Activated CD8-positive, alpha-beta memory T cell treated with anti-CD3 and anti-CD28 coated beads, Interleukin-2, amount 50 U/mL, for 24 hours (primary cell): ENCODE results near the gene BCAP29.
A peak's percentile ranks its signal among the peaks of the same experiment; 100 is the strongest.
"Not testable (repeated sequence)": the region's sequence is repeated elsewhere in the genome, so short reads cannot be mapped to it uniquely, and the experiment has no call there.

Source experiments
- DNase-seq: peaks from one replicate; pipeline ENCODE4 v3.0.0-alpha.2; 2020; ENCODE audit errors: extremely low read depth

The BCAP29 gene

GRCh38 chr7:107579885-107580715 lies at the start of gene BCAP29:
TSS of gene BCAP29 (plus strand) at chr7:107580246. CDS start at chr7:107580773, 527 bp downstream.
- DNase-seq = no peak

DNA sequence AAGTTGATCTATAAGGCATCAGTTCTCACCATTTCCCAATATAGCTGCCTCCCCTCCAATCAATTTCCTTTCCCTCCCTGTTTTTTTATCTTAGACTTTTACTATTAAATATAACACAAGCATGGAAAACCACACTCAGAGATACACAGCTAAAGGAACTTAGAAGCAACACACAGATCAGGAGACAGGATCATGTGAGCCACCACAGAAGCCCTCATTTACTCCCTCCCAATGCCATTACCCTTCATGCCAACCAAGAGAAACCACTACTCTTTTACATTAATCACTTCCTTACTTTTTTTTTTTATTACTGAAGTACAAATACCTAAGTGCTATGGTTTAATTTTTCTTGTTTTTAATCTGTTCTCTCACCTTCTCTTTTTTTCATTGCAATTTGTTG lies 49.3 kb upstream of the BCAP29 start:
- DNase-seq = no peak

GRCh38 chr7:107534139-107534538 lies 45.9 kb upstream of the BCAP29 start:
- DNase-seq = no peak

DNA sequence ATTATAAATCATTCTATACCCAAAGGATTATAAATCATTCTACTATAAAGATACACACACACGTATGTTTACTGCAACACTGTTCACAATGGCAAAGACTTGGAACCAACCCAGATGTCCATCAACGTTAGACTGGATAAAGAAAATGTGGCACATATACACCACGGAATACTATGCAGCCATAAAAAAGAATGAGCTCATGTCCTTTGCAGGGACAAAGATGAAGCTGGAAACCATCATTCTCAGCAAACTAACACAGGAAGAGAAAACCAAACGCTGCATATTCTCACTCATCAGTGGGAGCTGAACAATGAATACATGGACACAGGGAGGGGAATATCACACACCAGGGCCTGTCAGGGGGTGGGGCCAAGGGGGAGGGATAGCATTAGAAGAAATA lies 42.8 kb upstream of the BCAP29 start:
- not testable (repeated sequence) for DNase-seq

DNA sequence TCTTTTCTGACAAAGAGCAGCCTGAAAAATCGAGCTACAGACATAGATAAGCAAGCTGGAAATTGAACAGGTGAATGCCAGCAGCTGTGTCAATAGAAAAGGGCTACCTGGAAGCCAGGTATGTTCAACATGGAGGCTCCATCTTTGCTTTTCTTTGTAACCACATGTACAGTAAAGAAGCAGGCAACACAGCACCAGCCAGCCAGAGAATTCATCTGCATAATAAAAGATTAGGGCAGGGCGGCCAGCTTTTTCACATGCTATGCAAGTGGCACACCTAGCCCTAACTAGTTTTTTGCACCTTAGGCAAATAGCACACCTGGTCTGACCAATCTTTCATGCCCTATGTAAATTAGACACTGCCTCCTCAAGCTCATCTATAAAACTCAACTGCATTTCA lies 42.0 kb upstream of the BCAP29 start:
- no peak for DNase-seq

GRCh38 chr7:107543338-107543993 lies 36.6 kb upstream of the BCAP29 start:
- DNase-seq = no peak

DNA sequence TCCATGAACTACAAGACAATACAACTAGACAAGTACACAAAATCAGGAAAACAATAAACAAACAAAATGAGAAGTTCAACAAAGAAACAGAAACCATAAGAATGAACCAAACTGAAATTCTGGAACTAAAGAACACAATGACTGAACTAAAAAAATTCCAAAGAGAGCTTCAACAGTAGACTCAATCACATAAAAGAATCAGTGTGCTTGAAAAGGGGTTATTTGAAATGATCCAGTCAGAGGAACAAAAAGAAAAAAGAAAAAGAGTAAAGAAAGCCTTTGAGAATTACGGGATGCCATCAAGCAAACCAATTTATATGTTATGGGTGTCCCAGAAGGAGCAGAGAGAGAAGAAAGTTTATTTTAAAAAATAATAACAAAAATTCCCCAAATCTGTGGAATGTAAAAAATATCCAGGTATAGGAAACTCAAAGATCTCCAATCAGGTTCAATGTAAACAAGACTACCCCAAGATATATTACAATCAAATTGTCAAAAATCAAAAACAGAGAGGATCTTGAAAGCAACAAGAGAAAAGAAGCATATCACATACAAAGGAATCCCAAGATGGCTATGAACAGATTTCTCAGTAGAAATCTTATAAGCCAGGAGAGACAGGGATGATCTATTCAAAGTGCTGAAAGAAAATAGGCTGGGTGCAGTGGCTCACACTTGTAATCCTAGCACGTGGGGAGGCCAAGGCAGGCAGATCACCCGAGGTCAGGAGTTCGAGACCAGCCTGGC lies 35.0 kb upstream of the BCAP29 start:
- no peak for DNase-seq

- no peak for DNase-seq
These were observed 28.1 kb upstream of the BCAP29 start for GRCh38 chr7:107551936-107552335.

GRCh38 chr7:107555893-107556292 lies 24.2 kb upstream of the BCAP29 start:
- DNase-seq = no peak

- DNase-seq = no peak
These were observed 20.2 kb upstream of the BCAP29 start for GRCh38 chr7:107559864-107560263.

GRCh38 chr7:107560898-107561516 lies 19.0 kb upstream of the BCAP29 start:
- DNase-seq = no peak

- DNase-seq = no peak
These were observed 16.8 kb upstream of the BCAP29 start for GRCh38 chr7:107563081-107563774.

- DNase-seq = peak; percentile 58
These were observed 16.1 kb upstream of the BCAP29 start, which contains the start of the genes COG5 and DUS4L for GRCh38 chr7:107563775-107564552. TSS of gene COG5 (minus strand) at chr7:107563920. CDS start at chr7:107563896, 24 bp downstream. TSS of gene DUS4L (plus strand) at chr7:107563971. CDS start at chr7:107567071, 3,100 bp downstream.

- DNase-seq = no peak
These were observed 15.3 kb upstream of the BCAP29 start for GRCh38 chr7:107564553-107565298.

- DNase-seq = no peak
These were observed 9.7 kb upstream of the BCAP29 start for GRCh38 chr7:107570298-107570697.

GRCh38 chr7:107573537-107573936 lies 6.5 kb upstream of the BCAP29 start:
- DNase-seq = no peak

- no peak for DNase-seq
These were observed 527 bp upstream of the BCAP29 start for GRCh38 chr7:107579554-107579884.

DNA sequence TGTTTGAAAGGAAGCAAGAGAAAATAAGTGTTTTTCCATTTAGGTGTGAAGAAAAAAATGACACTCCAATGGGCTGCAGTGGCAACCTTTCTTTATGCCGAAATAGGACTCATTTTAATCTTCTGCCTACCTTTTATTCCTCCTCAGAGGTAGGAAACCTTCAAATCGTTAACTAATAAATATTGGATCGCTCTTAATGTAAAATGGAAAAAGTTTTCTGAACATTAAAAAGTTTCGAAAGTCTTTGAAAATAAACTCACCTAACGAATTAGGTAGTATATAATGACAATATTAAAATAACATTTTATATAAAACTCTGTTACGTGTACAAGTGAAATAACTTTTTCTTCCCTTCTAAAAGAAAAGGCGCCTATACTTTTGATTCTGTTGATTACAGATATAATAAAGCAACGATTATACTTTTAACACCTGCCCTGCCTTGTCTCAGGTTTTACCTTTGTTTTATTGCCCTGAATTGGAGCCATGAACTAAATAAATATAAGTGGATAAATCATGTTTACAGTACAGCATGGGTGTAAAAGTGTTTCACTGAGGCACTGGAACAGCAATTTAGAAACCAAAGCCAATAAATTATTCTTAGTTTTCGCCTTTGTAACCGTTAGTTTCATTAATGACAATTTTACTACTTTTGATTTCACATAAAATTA lies 804 bp downstream of the BCAP29 start:
- DNase-seq = no peak

DNA sequence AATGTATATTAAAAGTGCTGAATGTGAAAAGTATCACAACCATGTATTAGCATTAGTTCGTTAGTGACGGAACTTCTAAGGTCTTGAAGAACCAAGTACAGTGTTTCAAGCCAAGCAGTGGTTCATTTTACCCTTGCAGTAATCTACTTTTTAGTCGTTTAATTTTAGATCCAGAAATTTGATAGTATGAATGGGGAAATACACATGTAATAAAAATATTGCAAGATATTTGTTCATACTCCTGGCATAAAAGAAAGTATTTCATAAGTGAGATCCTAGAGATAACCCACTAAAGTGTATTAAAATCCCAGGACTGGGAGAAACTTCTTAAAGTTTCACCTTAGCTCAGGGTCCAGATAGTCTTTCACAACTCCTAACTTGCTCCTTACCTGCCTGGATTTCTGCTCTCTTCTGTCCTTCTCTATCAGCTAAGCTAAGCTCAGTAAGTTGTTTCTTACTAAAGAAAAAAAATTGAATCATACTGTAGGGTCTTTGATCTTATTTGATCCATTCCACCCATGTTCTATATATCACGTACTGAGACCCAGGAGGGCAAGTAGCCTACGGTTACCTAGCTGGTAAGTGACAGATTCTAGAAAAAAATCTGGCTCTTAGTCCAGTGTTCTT lies 1.5 kb downstream of the BCAP29 start:
- no peak for DNase-seq
